LNCaP clone FGC (cell line): Measurements from ENCODE around the gene SUPT7L.

Experiments
- DNase-seq: peaks from one replicate; pipeline ENCODE4 v3.0.0-alpha.2; 2011; ENCODE audit warnings: low read depth
- H3K4me3 ChIP-seq: 2 replicates; pipeline ENCODE4 v1.5.1; 2011; ENCODE audit warnings: mild to moderate bottlenecking, low read depth, low read length, control low read depth
- CTCF ChIP-seq: IDR thresholded peaks from 2 replicates; pipeline ENCODE4 v1.5.1; 2012; ENCODE audit warnings: mild to moderate bottlenecking; ENCODE audit not compliant: control insufficient read depth, insufficient read depth; ENCODE audit errors: extremely low read depth

Gene SUPT7L

GRCh38 chr2:27653397-27653796 is 10.0 kb downstream of the SUPT7L start:
- no peak for DNase-seq
- H3K4me3 ChIP-seq = no peak overlapping the region
- no peak for TF ChIP-seq CTCF

GRCh38 chr2:27652790-27653189 is 10.6 kb downstream of the SUPT7L start:
- no peak overlapping the region for H3K4me3 ChIP-seq
- no peak for TF ChIP-seq CTCF
- DNase-seq = no peak

- no peak overlapping the region for H3K4me3 ChIP-seq
- no peak for TF ChIP-seq CTCF
- DNase-seq = no peak
Observed at GRCh38 chr2:27652341-27652740, 11.1 kb downstream of the SUPT7L start.

GRCh38 chr2:27651056-27651455 is 12.4 kb downstream of the SUPT7L start:
- H3K4me3 ChIP-seq = no peak overlapping the region
- no peak for TF ChIP-seq CTCF
- no peak for DNase-seq

- H3K4me3 ChIP-seq = no peak overlapping the region
- TF ChIP-seq CTCF = no peak
- no peak for DNase-seq
Observed at GRCh38 chr2:27647737-27648136, 15.7 kb downstream of the SUPT7L start.

- H3K4me3 ChIP-seq = no peak overlapping the region
- TF ChIP-seq CTCF = no peak
- no peak for DNase-seq
Observed at GRCh38 chr2:27647289-27647688, 16.1 kb downstream of the SUPT7L start.

GRCh38 chr2:27645197-27645596 is 18.2 kb downstream of the SUPT7L start:
- TF ChIP-seq CTCF = no peak
- no peak for DNase-seq
- no peak overlapping the region for H3K4me3 ChIP-seq
